HG02798 (cell line): ENCODE data around the gene ZNF385B.

Experiments
- ATAC-seq: cut with Tn5 transposase; IDR thresholded peaks from one replicate; pipeline ENCODE4 v1.9.1; 2021; ENCODE audit warnings: mild to moderate bottlenecking; ENCODE audit not compliant: unreplicated experiment, poor library complexity

ZNF385B gene

GRCh38 chr2:179532863-179533278, 328.5 kb downstream of the ZNF385B start:
- no peak for ATAC-seq

DNA sequence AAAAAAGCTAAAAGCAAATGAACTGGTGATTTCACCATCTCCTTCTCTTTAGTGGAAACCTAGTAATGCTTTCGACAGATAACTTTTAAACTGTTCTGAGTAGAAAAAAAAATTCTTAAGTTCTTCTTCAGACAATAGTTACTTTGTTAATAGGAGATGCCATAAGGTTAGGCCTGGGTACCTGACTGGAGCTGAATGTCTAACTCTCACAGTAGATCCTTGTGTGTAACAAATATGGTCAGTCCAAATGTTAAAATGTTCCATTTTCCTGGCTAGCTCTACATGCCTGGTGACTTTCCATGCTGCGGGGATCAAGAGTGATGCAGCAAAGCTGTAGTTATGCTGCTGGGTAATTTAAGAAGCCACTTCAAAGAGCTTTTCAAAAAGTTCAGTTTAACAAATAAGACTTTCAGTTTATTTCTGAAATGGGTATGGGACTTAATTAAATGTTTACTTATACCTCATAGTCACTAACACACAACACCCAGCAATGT, 332.8 kb downstream of the ZNF385B start:
- ATAC-seq, result no peak

DNA sequence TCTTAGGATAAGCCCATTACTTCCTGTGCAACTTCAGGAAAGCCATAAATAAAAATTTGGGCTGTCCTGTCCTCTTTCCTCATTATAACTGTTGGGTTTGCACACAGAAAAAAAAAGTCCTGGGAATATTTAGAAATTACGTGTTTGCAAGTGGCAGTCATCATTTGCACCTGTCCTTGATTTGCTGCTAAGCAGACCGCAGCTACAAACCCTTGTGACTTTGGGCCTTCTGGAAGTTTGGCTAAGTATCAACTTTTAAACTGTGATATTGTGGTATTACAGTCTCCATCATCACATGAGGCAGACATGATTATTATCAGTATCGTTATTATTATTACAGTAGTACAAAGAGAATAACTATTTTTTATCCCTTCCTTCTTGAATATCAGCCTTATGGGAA, 336.1 kb downstream of the ZNF385B start:
- no peak for ATAC-seq

- no peak for ATAC-seq
Measured at GRCh38 chr2:179524809-179525339, 336.5 kb downstream of the ZNF385B start.

DNA sequence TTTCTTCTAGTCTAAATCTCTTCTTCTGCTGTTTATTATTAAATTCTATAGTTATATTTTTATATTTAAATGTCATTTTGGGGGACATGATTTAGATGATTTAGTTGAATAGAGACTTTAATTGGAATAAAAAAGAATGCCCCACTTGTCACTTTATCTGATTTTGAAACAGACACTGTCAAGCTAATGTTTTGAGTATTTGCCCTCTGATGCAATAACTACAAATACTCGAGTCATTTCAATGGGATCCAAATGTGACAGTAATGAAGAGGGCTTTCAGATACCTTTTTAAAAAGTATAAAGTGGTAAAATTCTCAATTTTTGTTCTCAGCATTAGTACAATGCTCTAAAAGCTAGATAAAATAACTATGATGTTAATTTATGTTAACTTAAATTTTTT, 339.5 kb downstream of the ZNF385B start:
- ATAC-seq, result no peak

GRCh38 chr2:179518830-179519229, 342.6 kb downstream of the ZNF385B start:
- ATAC-seq, result no peak

GRCh38 chr2:179513181-179513580, 348.2 kb downstream of the ZNF385B start:
- no peak for ATAC-seq

DNA sequence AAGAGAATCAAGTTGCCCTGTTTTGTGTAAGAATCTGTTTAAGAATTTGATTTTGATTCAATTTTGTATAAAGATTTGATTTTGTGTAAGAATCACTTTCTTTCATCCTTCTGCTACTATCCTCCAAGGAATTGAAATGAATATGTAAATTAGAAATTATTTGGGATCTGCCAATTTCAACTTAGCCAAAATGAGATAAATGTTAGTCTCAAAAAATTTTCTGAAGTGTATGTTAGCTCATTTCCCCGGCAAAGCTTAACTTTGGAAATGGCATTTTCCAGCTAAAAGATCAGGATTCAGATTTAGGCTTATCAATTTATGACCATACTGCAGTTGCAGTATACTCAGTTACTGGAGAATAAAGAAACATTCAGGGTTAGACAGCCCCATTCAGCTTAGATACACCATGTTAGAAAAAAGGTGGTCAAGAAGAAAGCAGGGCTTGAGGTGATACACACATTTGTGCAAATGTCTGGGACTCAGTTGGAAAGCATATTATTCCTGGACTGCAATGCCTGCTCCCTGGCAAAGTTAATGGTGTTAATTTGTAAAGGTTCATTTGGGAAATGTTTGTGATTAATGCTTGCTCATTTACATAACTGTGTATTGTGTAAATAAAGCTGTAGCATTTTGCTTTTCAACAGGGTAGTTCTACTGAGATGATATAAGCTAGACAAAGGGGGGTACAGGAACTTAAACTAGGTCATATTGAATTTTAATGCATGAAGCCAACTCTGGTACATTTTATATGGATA, 349.0 kb downstream of the ZNF385B start:
- ATAC-seq, result no peak

GRCh38 chr2:179511105-179511789, 350.2 kb downstream of the ZNF385B start:
- ATAC-seq, result no peak

DNA sequence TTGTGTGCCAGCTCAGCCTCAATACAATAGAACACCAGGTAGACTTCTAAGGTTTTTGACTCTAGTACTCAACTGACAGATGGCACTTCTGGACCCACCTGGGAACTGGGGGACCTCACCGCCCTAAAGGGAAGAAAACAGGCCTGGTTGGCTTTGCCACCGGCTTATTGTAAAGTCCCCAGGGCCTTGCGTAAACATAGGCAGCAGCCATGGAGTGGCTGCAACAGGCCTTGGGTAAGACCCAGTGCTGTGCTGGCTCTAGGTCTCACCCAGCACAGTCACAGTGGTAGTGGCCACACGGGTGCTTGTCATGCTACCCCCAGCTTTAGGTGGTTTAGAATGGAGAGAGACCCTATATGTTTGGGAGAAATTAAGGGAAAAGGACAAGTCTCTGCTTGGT, 366.1 kb downstream of the ZNF385B start:
- no peak for ATAC-seq

GRCh38 chr2:179488563-179488962, 372.8 kb downstream of the ZNF385B start:
- no peak for ATAC-seq

DNA sequence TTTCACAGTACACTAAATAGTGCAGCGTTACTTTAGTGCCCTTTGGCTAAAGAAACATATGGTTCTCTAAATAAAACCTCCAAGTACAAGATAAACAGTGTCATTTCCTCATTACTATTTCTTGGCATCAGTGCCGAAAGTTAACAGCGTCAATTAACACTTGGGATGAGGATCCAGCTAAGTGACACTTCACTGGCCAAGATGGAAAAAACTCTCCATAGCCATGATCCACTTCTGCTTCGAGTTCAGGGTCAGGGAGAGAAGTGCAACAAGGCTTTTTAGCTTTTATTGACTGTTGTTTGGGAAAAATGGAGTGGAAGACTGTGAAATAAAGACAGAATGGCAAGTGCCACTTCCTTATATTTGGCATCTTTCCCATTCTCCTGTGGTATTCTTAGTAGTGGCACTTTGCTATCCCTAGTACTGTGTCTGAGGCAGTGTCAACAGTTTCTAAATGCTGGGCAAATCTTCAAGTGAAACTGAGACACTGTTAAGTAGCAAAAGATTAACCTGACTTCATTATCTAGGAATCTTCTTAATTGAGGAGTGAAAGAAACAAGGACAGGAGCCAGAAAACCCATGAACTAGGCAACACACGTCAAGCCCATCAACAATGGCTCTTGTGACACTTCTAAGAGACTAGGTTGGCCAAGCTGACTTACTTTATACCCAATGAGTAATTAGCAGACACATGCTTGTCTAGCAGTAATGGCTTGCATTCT, 374.2 kb downstream of the ZNF385B start:
- ATAC-seq, result no peak

DNA sequence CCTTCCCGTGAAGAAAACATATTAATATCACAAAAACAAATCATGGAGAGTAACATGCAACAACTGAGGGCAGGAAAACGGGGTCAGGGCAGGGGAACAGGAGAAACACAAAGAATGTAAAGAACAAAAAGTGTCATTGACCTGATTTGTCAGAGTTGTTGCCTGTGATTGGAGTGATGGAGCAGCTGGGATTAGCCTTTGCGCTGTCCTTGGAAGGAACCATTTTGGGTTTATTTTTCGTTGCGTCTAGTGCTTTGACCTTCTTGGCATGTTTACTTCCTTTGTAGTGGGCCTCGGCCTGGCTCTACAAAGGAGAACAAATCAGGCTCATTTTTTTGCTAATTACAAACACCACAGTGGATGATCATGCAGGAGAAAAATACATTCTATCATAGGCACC, 378.3 kb downstream of the ZNF385B start:
- no peak for ATAC-seq

DNA sequence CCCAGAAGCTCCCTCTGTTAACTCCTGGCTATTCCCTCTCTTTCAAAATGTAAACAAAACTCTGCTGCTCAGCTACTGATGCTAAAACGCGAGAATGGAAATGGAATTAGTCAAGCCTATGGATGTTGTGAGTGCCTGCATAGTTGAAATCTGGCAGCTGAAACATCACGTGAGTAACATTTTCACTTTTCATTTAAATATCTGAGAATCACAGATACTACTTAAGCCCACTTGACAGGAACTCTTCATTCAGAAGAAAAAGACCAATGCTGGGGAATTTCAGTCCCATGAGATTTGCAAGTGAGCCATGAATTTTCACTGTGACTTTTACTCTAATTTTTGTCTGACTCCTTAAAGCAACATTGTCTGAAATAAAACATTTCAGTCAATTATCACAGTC, 381.5 kb downstream of the ZNF385B start:
- no peak for ATAC-seq

- ATAC-seq, result no peak
Measured at GRCh38 chr2:179478771-179479170, 382.6 kb downstream of the ZNF385B start.

GRCh38 chr2:179470992-179471391, 390.4 kb downstream of the ZNF385B start:
- ATAC-seq, result no peak

- ATAC-seq, result no peak
Measured at GRCh38 chr2:179470089-179470488, 391.3 kb downstream of the ZNF385B start.

- no peak for ATAC-seq
Measured at GRCh38 chr2:179467960-179468359, 393.5 kb downstream of the ZNF385B start.

GRCh38 chr2:179467111-179467510, 394.3 kb downstream of the ZNF385B start:
- ATAC-seq, result no peak

GRCh38 chr2:179461420-179461819, 400.0 kb downstream of the ZNF385B start:
- ATAC-seq, result no peak
